HFFc6 (cell line): Measurements from ENCODE around the gene C1orf232. TPM values are rescaled to one million over a fixed set of nuclear protein-coding genes. Genes with fewer than 3 reads are reported as not detected.
A peak's percentile ranks its signal among the peaks of the same experiment; 100 is the strongest.

Experiments
- DNase-seq: peaks from one replicate; pipeline ENCODE4 v3.0.0-alpha.2; 2018
- H3K27ac Mint-ChIP-seq: 2 replicates; pipeline ENCODE4 v1.8.0; 2020; ENCODE audit warnings: mild to moderate bottlenecking, mixed read lengths
- H3K27me3 Mint-ChIP-seq: 2 replicates; pipeline ENCODE4 v1.8.0; 2021; ENCODE audit warnings: mild to moderate bottlenecking, moderate library complexity, mixed read lengths; ENCODE audit not compliant: insufficient read depth
- H3K36me3 Mint-ChIP-seq: 2 replicates; pipeline ENCODE4 v1.8.0; 2021; ENCODE audit warnings: low read depth, mixed read lengths
- H3K4me1 Mint-ChIP-seq: 2 replicates; pipeline ENCODE4 v1.8.0; 2020; ENCODE audit warnings: low read depth, mixed read lengths
- H3K4me3 Mint-ChIP-seq: 2 replicates; pipeline ENCODE4 v1.8.0; 2020; ENCODE audit warnings: mild to moderate bottlenecking, moderate library complexity, mixed read lengths
- H3K9me3 Mint-ChIP-seq: 2 replicates; pipeline ENCODE4 v1.8.0; 2020; ENCODE audit warnings: mild to moderate bottlenecking, mixed read lengths
- total RNA-seq, 6 experiments: library from RNA; stranded (reverse); fragmentation: NEBNext Ultra II Directional; extraction: Animal tissue kit (Norgen Biotek cat#: 25700); gene quantifications; 2 replicates in 1 of 6; 3 replicates in 5 of 6; pipeline ENCODE4 v1.2.3, GENCODE V29; 2021
- TF ChIP-seq, protein P1 (sequence below): fragments of 200-600 bp; sonication (generic); IDR thresholded peaks from 2 replicates; pipeline ENCODE4 v1.5.0; 2021; ENCODE audit warnings: antibody characterized with exemption, mild to moderate bottlenecking

C1orf232 gene
- total RNA-seq, 6 experiments from 2014 or later = not detected

DNA sequence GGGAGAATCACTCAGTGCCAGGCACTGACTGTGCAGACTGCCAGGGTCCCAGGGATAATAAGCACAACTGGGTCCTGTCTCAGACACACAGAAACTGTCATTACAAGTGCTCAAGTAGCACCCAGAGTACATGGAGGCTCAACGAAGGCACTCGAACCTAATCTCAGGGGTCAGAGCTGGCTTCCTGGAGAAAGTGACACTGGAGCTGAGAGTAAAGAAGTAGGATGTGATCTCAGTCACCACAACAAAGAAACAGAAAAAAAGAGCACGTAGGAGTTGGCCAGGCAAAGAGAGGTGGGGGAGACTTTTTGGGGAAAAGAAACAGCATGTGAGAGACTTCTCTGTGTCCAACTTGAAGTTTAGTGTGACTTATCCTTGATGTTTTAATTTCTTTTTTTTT is 23.0 kb upstream of the C1orf232 start:
- Mint-ChIP-seq H3K36me3 (no peaks in the 10 kb centered on the region), H3K27me3 (peaks cover 21% of the 10 kb centered on the region), H3K4me3 (no peak overlapping the region), H3K9me3 (no peaks in the 10 kb centered on the region), H3K27ac (no peak overlapping the region), H3K4me1 (no peaks in the 10 kb centered on the region)
- DNase-seq = no peak
- TF ChIP-seq, protein P1, sequence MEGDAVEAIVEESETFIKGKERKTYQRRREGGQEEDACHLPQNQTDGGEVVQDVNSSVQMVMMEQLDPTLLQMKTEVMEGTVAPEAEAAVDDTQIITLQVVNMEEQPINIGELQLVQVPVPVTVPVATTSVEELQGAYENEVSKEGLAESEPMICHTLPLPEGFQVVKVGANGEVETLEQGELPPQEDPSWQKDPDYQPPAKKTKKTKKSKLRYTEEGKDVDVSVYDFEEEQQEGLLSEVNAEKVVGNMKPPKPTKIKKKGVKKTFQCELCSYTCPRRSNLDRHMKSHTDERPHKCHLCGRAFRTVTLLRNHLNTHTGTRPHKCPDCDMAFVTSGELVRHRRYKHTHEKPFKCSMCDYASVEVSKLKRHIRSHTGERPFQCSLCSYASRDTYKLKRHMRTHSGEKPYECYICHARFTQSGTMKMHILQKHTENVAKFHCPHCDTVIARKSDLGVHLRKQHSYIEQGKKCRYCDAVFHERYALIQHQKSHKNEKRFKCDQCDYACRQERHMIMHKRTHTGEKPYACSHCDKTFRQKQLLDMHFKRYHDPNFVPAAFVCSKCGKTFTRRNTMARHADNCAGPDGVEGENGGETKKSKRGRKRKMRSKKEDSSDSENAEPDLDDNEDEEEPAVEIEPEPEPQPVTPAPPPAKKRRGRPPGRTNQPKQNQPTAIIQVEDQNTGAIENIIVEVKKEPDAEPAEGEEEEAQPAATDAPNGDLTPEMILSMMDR = no peak

DNA sequence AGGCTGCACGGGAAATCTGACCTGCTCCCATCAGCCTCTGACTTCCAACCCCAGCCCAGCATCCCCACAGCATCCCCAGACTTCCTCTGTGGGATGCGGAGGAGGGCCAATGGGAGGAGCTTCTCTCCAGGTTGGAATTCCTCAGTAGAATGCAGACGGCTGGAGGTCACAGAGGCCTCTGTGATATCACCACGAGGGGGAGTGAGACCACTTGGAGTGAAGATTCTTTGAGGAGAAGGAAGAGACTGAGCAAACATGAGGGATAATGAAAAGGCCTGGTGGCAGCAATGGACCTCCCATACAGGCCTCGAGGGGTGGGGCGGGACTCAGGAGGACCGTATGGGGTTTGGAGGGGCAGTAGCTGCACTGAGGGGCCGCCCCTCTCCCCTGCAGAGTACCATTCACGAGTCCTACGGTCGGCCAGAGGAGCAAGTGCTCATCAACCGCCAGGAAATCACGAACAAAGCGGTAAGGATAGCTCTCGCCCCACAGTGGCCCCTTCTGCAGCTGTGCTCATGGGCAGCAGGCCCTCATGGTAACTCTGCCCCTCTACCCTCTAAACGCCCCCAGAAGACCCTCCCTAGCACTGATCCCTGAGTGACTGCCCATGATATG is 21.7 kb upstream of the C1orf232 start, which contains the start of gene CATSPER4:
CATSPER4 (plus strand) TSS at position 230 of the 615 bp plus-strand sequence; CDS start at position 256, 26 bp downstream.
- H3K4me3 Mint-ChIP-seq = no peak within 1 kb of the TSS
- DNase-seq = no peak
- TF ChIP-seq, protein P1 = peak; percentile 43; the same call in 1 of the 2 replicates
- no peak within 1 kb of the TSS for H3K27ac Mint-ChIP-seq
- H3K36me3 Mint-ChIP-seq = no peaks in the 10 kb centered on the region
- H3K9me3 Mint-ChIP-seq = no peaks in the 10 kb centered on the region
- peaks cover 26% of the 10 kb centered on the region for H3K27me3 Mint-ChIP-seq
- no peaks in the 10 kb centered on the region for H3K4me1 Mint-ChIP-seq

DNA sequence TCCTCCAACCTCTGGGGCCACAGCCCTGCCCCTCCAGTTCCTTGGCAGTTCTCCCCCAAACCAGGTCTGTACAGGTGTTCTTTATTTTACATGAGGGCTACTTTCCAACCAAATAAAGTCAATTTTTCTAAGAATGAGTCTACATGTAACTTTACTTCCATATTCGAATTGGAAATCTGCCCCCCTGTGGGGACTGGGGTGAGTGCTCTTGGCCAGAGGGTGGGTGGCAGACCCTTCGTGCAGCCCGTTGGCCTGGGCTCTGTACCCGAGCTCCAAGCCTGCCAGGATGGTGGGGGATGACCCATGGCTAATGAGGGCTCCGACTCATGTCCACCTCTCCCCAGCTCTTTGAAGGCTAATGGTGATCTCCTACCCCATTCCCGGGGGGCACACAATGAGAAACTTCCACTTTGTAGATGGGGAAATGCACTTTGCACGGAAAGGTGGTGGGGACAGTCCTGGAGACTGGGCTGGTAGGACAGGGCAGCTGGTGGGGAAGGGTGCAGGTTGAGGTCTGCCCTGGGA is 21.1 kb upstream of the C1orf232 start:
- H3K4me1 Mint-ChIP-seq = no peaks in the 10 kb centered on the region
- H3K27me3 Mint-ChIP-seq = peaks cover 30% of the 10 kb centered on the region
- no peaks in the 10 kb centered on the region for H3K36me3 Mint-ChIP-seq
- no peak overlapping the region for H3K27ac Mint-ChIP-seq
- no peak for DNase-seq
- H3K4me3 Mint-ChIP-seq = no peak overlapping the region
- no peaks in the 10 kb centered on the region for H3K9me3 Mint-ChIP-seq
- TF ChIP-seq, protein P1 = no peak

DNA sequence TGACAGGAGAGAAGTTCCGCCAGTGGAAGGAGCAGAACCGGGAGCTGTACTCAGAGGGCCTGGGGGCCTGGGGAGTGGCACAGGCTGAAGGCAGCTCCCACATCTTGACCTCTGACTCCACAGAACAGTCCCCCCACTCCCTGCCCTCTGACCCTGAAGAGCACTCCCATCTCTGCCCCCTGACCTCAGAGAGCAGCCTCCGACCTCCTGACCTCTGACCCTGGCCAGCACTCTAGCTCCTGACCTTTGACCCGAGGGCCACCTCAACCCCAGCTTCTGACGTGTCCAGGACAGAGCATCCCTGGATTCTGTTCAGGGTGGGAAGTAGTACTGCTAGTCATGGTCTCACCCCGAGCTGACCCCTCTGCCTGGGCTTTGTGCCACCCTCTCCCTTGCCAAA is 20.6 kb upstream of the C1orf232 start:
- H3K27me3 Mint-ChIP-seq = peaks cover 26% of the 10 kb centered on the region
- no peak for DNase-seq
- H3K4me1 Mint-ChIP-seq = no peaks in the 10 kb centered on the region
- H3K27ac Mint-ChIP-seq = no peak overlapping the region
- H3K36me3 Mint-ChIP-seq = no peaks in the 10 kb centered on the region
- no peak overlapping the region for H3K4me3 Mint-ChIP-seq
- TF ChIP-seq, protein P1 = no peak
- no peaks in the 10 kb centered on the region for H3K9me3 Mint-ChIP-seq

DNA sequence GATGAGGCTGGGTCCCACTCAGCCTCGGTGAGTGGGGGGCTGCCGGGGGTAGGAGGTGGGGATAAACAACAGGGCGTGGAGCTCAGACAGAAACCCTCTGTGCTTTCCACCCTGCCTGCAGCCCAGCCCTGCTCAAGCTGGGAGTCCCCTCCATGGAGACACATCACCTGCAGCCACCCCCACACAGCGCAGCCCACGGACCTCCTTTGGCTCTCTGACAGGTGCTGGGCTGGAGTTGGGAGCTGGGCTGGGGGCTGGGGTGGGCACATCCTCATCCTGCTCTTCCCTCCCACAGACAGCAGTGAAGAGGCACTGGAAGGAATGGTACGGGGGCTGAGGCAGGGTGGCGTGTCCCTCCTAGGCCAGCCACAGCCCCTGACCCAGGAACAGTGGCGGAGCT is 19.7 kb upstream of the C1orf232 start:
- Mint-ChIP-seq H3K36me3 (no peaks in the 10 kb centered on the region), H3K4me1 (no peaks in the 10 kb centered on the region), H3K27ac (no peak overlapping the region), H3K27me3 (peaks cover 23% of the 10 kb centered on the region), H3K9me3 (no peaks in the 10 kb centered on the region), H3K4me3 (no peak overlapping the region)
- DNase-seq = no peak
- TF ChIP-seq, protein P1 = no peak
